Neural progenitor cell (in vitro differentiated cells): ENCODE measurements around the gene MRC1.

Experiments
- EZH2 ChIP-seq: fragments of 200-600 bp; sonication (generic); IDR thresholded peaks from 2 replicates; pipeline ENCODE4 v1.6.1; 2017; ENCODE audit warnings: antibody characterized with exemption, mild to moderate bottlenecking, moderate library complexity
- TF ChIP-seq, protein P1 (sequence below): fragments of 200-600 bp; sonication (generic); IDR thresholded peaks from 2 replicates; pipeline ENCODE4 v1.5.1; 2017; ENCODE audit warnings: antibody characterized with exemption, mild to moderate bottlenecking

DNA sequence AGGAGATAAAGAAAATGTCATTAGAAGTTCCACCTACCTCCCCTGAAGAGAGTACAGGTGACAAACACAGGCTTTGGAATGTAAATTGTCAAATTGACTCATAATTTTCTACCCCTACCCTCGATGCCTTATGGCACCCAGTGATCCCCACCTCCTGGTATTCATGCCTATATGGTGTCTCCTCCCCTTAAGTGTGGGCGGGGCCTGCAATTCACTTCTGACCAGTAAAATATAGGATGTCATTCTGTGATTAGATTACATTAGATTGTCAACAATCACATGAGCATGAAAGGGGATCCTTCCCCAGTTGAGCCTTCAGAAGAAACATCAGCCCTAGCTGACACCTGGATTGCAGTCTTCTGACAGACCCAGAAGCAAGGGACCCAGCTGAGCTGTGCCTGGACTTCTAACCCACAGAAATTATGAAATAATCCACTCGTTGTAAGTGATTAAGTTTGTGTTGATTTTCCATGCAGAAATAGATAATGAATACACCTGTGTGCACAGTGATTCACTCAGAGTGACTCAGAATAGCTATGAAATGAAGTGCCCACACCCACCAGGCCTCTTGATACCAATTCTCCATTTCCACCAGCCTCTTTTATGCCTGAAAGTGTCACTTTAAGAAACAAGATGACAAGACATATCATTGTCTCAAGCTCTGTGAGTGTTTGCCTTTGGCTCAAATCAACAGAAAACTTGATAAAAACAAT is 134.0 kb downstream of the MRC1 start:
- TF ChIP-seq, protein P1, sequence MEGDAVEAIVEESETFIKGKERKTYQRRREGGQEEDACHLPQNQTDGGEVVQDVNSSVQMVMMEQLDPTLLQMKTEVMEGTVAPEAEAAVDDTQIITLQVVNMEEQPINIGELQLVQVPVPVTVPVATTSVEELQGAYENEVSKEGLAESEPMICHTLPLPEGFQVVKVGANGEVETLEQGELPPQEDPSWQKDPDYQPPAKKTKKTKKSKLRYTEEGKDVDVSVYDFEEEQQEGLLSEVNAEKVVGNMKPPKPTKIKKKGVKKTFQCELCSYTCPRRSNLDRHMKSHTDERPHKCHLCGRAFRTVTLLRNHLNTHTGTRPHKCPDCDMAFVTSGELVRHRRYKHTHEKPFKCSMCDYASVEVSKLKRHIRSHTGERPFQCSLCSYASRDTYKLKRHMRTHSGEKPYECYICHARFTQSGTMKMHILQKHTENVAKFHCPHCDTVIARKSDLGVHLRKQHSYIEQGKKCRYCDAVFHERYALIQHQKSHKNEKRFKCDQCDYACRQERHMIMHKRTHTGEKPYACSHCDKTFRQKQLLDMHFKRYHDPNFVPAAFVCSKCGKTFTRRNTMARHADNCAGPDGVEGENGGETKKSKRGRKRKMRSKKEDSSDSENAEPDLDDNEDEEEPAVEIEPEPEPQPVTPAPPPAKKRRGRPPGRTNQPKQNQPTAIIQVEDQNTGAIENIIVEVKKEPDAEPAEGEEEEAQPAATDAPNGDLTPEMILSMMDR: no peak
- no peak for TF ChIP-seq EZH2
